Measurements from ENCODE around the gene DEAF1. TPM values are rescaled to one million over a fixed set of nuclear protein-coding genes. Genes with fewer than 3 reads are reported as not detected.

The DEAF1 gene
- total and polyA plus RNA-seq, 5 donors: 17.5 to 25.2 (median 20.8) TPM

DNA sequence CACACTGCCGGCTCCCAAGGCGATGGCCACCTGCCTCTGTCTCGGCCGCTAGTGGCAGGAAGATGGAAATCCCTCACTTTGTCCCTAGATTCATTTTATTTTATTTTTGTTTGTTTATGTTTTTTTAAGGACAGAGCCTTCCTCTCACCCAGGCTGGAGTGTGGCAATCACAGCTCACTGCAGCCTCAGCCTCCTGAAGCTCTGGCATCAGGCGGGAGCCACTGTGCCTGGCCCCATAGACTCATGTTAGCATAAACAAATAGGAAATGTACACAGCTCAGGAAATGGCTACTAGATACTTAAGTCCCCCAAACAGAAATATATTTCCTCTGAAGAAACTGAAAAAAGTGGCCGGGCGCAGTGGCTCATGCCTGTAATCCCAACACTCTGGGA, 4.1 kb upstream of the DEAF1 start:
- ATAC-seq (no peak), DNase-seq (peak in 1 of 3 donors; percentile 30)
- H3K4me1 ChIP-seq (ENCODE audit: control insufficient read depth, insufficient read depth, low read length): peaks cover 2% of the 10 kb centered on the region
- no peak overlapping the region for H3K4me3 ChIP-seq (ENCODE audit: low read length)
- H3K27ac ChIP-seq (ENCODE audit: low read length): no peak overlapping the region
- intact Hi-C loops (cut with DNase I): no loop called here
- no peaks in the 10 kb centered on the region for H3K9me3 ChIP-seq (ENCODE audit: control insufficient read depth, low read length)
- 96% methylated on average over 7 of the region's 7 CpGs for WGBS
- H3K27me3 ChIP-seq (ENCODE audit: control insufficient read depth, insufficient read depth): no peaks in the 10 kb centered on the region

GRCh38 chr11:698493-699115, 3.6 kb upstream of the DEAF1 start:
- Histone ChIP-seq H3K27ac (ENCODE audit: low read length) (no peak overlapping the region), H3K4me3 (ENCODE audit: low read length) (no peak overlapping the region), H3K9me3 (ENCODE audit: control insufficient read depth, low read length) (no peaks in the 10 kb centered on the region), H3K4me1 (ENCODE audit: control insufficient read depth, insufficient read depth, low read length) (peaks cover 6% of the 10 kb centered on the region), H3K27me3 (ENCODE audit: control insufficient read depth, insufficient read depth) (no peaks in the 10 kb centered on the region)
- intact Hi-C loops (cut with DNase I): no loop called here
- 75% methylated on average over 17 of the region's 17 CpGs for WGBS
- ATAC-seq (no peak), DNase-seq (peak in 1 of 3 donors; percentile 22)

- Histone ChIP-seq H3K9me3 (ENCODE audit: control insufficient read depth, low read length) (no peaks in the 10 kb centered on the region), H3K4me1 (ENCODE audit: control insufficient read depth, insufficient read depth, low read length) (peaks cover 6% of the 10 kb centered on the region), H3K27ac (ENCODE audit: low read length) (no peak overlapping the region), H3K4me3 (ENCODE audit: low read length) (no peak overlapping the region), H3K27me3 (ENCODE audit: control insufficient read depth, insufficient read depth) (no peaks in the 10 kb centered on the region)
- DNase-seq (peak in 1 of 3 donors; percentile 21), ATAC-seq (no peak)
- intact Hi-C loops (cut with DNase I): no loop called here
- WGBS: 80% methylated on average over 11 of the region's 11 CpGs
These were observed 2.8 kb upstream of the DEAF1 start for GRCh38 chr11:697811-698311.

GRCh38 chr11:696955-697491, 2.0 kb upstream of the DEAF1 start:
- intact Hi-C loops (cut with DNase I): no loop called here
- DNase-seq (peak in 1 of 3 donors; percentile 53), ATAC-seq (no peak)
- no peaks in the 10 kb centered on the region for H3K9me3 ChIP-seq (ENCODE audit: control insufficient read depth, low read length)
- 70% methylated on average over 11 of the region's 11 CpGs for WGBS
- H3K4me3 ChIP-seq (ENCODE audit: low read length): no peak overlapping the region
- H3K4me1 ChIP-seq (ENCODE audit: control insufficient read depth, insufficient read depth, low read length): peaks cover 6% of the 10 kb centered on the region
- H3K27me3 ChIP-seq (ENCODE audit: control insufficient read depth, insufficient read depth): no peaks in the 10 kb centered on the region
- H3K27ac ChIP-seq (ENCODE audit: low read length): no peak overlapping the region

GRCh38 chr11:695538-696248, 671 bp upstream of the DEAF1 start, which contains the start of gene TMEM80:
TSS of gene TMEM80 (plus strand) at chr11:695816. CDS start at chr11:695828, 12 bp downstream.
- Histone ChIP-seq H3K27me3 (ENCODE audit: control insufficient read depth, insufficient read depth) (no peaks in the 10 kb centered on the region), H3K27ac (ENCODE audit: low read length) (peak within 1 kb of the TSS; percentile 99), H3K4me1 (ENCODE audit: control insufficient read depth, insufficient read depth, low read length) (peaks cover 6% of the 10 kb centered on the region), H3K4me3 (ENCODE audit: low read length) (peak within 1 kb of the TSS; percentile 80), H3K9me3 (ENCODE audit: control insufficient read depth, low read length) (no peaks in the 10 kb centered on the region)
- DNase-seq: peak; percentile 100
- intact Hi-C loops (cut with DNase I): no loop called here
- WGBS: under 1% methylated on average over 101 of the region's 101 CpGs
- peak; percentile 92 to 94 for ATAC-seq

DNA sequence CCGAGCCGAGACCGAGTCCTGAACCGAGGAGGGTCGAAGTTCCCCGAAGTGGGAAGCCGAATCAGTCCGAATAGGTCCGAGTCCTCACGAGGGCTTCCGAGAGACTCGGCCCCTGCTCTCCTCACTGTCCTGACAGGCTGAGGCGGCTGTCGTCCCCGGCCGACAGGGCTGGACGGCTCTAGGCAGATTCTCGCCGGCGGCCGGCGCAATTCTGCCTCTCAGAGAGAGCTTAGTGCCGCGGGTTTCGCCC, 191 bp upstream of the DEAF1 start:
- no peak for ATAC-seq
- DNase-seq: no peak
- Histone ChIP-seq H3K27me3 (ENCODE audit: control insufficient read depth, insufficient read depth) (no peaks in the 10 kb centered on the region), H3K4me3 (ENCODE audit: low read length) (peak overlapping the region; percentile 80), H3K27ac (ENCODE audit: low read length) (peak overlapping the region; percentile 99), H3K9me3 (ENCODE audit: control insufficient read depth, low read length) (no peaks in the 10 kb centered on the region), H3K4me1 (ENCODE audit: control insufficient read depth, insufficient read depth, low read length) (peaks cover 6% of the 10 kb centered on the region)
- WGBS: under 1% methylated on average over 25 of the region's 25 CpGs
- intact Hi-C loops (cut with DNase I): no loop called here

DNA sequence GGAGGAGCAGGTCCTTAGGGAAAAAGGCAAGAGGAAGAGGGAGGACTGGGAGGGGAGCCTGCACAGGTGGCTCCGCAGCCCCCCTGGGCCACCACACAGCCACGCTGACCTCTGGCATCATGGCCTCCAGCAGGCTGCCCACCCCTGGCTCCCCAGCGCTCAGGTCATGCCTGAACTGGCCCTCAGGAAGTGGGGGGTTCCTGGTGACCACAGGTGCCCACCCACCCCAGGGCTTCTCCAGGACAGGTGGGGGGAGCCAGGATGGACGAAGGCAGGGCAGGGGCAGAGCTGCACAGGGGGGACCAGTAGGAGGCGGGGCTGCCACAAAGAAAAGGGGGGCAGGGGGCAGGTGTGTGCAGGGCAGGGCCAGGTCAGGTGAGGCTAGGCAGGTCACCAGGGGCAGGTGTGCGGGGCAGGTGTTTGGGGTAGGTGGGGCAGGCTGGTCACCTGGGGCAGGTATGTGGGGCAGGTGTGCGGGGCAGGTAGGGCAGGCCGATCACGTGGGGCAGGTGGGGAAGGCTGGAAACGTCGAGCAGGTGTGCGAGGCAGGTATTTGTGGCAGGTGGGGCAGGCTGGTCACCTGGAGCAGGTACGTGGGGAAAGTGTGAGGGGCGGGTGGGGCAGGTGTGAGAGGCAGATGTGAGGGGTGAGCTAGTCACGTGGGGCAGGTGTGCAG, 997 bp downstream of the DEAF1 start:
- Histone ChIP-seq H3K9me3 (ENCODE audit: control insufficient read depth, low read length) (no peaks in the 10 kb centered on the region), H3K27me3 (ENCODE audit: control insufficient read depth, insufficient read depth) (no peaks in the 10 kb centered on the region), H3K4me3 (ENCODE audit: low read length) (peak overlapping the region; percentile 59), H3K27ac (ENCODE audit: low read length) (no peak overlapping the region), H3K4me1 (ENCODE audit: control insufficient read depth, insufficient read depth, low read length) (peaks cover 6% of the 10 kb centered on the region)
- ATAC-seq: no peak
- 68% methylated on average over 15 of the region's 15 CpGs for WGBS
- peak; percentile 47 to 82 (median 74) for DNase-seq
- intact Hi-C loops (cut with DNase I): no loop called here

DNA sequence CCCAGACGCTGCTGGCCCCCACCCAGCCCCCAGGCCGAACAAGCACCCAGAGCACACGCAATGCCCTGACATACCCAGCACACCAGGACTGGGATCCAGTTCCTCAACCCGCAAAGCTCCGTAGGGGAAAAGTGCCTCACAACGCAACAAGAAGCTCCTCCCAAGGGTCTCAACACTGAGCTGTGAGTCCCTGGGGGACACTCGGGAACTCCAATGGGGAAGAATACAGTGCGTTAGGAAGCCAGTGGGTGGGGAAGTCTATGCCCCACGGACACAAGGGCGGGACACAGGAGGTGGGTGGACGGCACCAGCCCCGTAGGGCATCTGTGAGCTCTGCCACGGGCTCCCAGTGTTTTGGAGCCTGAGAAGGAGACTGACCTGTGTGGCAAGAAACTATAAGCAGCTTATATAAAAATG, 1.6 kb downstream of the DEAF1 start:
- Histone ChIP-seq H3K9me3 (ENCODE audit: control insufficient read depth, low read length) (no peaks in the 10 kb centered on the region), H3K4me3 (ENCODE audit: low read length) (no peak overlapping the region), H3K27me3 (ENCODE audit: control insufficient read depth, insufficient read depth) (no peaks in the 10 kb centered on the region), H3K4me1 (ENCODE audit: control insufficient read depth, insufficient read depth, low read length) (peaks cover 6% of the 10 kb centered on the region), H3K27ac (ENCODE audit: low read length) (no peak overlapping the region)
- WGBS: 39% methylated on average over 13 of the region's 13 CpGs
- intact Hi-C loops (cut with DNase I): no loop called here
- no peak for DNase-seq
- no peak for ATAC-seq

GRCh38 chr11:692824-693414, 2.1 kb downstream of the DEAF1 start:
- Histone ChIP-seq H3K4me3 (ENCODE audit: low read length) (no peak overlapping the region), H3K27ac (ENCODE audit: low read length) (no peak overlapping the region), H3K9me3 (ENCODE audit: control insufficient read depth, low read length) (no peaks in the 10 kb centered on the region), H3K4me1 (ENCODE audit: control insufficient read depth, insufficient read depth, low read length) (peaks cover 6% of the 10 kb centered on the region), H3K27me3 (ENCODE audit: control insufficient read depth, insufficient read depth) (no peaks in the 10 kb centered on the region)
- 84% methylated on average over 23 of the region's 23 CpGs for WGBS
- intact Hi-C loops (cut with DNase I): no loop called here
- ATAC-seq: no peak
- DNase-seq: peak in 1 of 3 donors; percentile 52

DNA sequence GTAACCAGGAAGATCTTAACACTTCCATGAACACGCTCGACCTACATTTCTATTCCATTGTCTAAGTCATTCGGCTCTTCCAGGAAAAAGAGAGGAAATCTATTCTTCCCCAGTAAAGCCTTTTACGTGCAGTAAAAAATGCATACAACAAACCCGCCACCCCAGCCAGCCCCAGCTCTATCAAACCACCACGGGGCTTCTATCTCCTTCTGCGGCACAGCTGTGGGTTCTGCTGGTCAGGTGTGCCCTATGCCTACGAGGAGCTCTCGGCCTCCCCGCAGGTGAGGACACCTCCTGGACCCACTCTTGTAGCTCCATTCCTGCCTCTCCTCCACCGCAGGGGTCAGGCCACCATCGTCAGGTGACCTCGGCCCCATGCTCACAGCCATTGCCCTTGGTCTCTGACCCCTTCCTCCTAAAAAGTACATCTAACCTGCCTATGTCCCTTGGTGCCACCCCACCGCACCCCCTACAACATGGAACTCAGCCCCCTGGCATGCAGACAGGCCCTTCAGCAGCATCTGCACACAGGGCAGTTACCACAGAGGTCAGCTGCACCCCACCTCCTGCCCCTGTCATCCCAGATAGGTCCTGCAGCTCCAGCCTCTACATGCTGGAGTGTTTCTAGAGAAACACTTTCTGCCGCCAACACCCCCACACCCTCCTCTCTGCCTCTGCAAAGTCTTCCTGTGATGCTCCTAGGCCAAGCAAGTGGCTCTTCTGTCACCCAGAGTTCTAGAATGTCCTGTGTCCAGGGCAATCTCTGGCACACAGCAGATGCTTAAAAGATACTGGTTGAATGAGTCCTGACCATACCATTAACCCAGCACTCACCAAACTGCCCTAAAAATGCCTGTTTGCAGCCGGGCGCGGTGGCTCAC, 3.1 kb downstream of the DEAF1 start:
- 90% methylated on average over 18 of the region's 18 CpGs for WGBS
- ATAC-seq (no peak), DNase-seq (peak in 1 of 3 donors; percentile 44)
- peaks cover 6% of the 10 kb centered on the region for H3K4me1 ChIP-seq (ENCODE audit: control insufficient read depth, insufficient read depth, low read length)
- H3K4me3 ChIP-seq (ENCODE audit: low read length): no peak overlapping the region
- intact Hi-C loops (cut with DNase I): no loop called here
- no peaks in the 10 kb centered on the region for H3K27me3 ChIP-seq (ENCODE audit: control insufficient read depth, insufficient read depth)
- H3K27ac ChIP-seq (ENCODE audit: low read length): no peak overlapping the region
- H3K9me3 ChIP-seq (ENCODE audit: control insufficient read depth, low read length): no peaks in the 10 kb centered on the region
